Body of pancreas (tissue), 4 donors: ENCODE results near the gene INTS3.

Source experiments
- POLR2A ChIP-seq, 3 donors: fragments of 450-650 bp; IDR thresholded peaks; one replicate each; pipeline ENCODE4 v1.6.1; 2016; ENCODE audit warnings: antibody characterized with exemption in 3 of 3, mild to moderate bottlenecking in 2 of 3
- TF ChIP-seq, protein P1 (sequence below), 7 experiments: fragments of 450-650 bp in 4 of 7; fragments of 200-600 bp in 3 of 7; sonication (generic) in 3 of 7; IDR thresholded peaks; one replicate each; pipeline ENCODE4 v1.5.1; 2016 to 2019; ENCODE audit warnings: antibody characterized with exemption in 7 of 7

DNA sequence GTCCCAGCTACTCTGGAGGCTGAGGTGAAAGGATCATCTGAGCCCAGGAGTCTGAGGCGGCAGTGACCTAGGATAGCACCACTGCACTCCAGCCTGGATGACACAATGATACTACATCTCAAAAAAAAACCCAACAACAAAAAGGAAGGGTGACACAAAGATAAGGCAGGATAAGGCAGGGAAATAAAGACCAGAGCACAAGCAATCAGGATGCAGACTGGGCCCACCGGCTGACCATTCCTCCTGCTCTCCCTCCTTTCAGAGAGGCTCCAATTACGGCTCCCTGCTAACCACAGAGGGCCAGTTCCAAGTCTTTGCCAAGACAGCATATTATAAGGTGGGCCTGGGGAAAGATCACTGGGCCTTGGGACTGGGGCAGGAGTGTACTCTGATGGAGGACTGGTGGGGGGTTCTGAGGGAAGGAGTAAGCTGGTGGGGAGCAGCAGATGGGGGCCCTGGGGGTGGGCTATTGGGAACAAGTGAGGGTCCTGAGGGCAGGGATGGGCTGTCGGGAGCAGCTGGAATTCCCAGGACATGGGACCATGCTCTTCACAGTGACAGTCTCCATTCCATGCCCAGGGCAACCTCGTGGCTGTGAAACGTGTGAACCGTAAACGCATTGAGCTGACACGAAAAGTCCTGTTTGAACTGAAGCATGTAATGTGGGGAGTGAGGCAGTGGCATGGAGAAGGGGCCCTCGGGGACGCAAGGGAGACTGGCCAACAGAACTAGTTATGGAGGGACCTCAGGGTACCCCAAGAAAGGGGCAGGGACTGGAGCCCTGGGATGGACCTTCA, 42.1 kb upstream of the INTS3 start:
- TF ChIP-seq, protein P1, sequence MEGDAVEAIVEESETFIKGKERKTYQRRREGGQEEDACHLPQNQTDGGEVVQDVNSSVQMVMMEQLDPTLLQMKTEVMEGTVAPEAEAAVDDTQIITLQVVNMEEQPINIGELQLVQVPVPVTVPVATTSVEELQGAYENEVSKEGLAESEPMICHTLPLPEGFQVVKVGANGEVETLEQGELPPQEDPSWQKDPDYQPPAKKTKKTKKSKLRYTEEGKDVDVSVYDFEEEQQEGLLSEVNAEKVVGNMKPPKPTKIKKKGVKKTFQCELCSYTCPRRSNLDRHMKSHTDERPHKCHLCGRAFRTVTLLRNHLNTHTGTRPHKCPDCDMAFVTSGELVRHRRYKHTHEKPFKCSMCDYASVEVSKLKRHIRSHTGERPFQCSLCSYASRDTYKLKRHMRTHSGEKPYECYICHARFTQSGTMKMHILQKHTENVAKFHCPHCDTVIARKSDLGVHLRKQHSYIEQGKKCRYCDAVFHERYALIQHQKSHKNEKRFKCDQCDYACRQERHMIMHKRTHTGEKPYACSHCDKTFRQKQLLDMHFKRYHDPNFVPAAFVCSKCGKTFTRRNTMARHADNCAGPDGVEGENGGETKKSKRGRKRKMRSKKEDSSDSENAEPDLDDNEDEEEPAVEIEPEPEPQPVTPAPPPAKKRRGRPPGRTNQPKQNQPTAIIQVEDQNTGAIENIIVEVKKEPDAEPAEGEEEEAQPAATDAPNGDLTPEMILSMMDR (IDR thresholded peaks at IDR 0.05) = no peak
- TF ChIP-seq POLR2A (IDR thresholded peaks at IDR 0.05) = no peak
